ENCODE measurements around the gene KMO. TPM values are rescaled to one million over a fixed set of nuclear protein-coding genes. Genes with fewer than 3 reads are reported as not detected.

The KMO gene
- polyA plus RNA-seq, 3 donors = 24.3 to 29.4 (median 26.3) TPM

GRCh38 chr1:241536304-241536703 lies 4.1 kb downstream of the KMO start:
- no peak for DNase-seq (ENCODE audit: low read depth in 3 of 3, low spot score in 2 of 3)

GRCh38 chr1:241536969-241537368 lies 4.8 kb downstream of the KMO start:
- DNase-seq (ENCODE audit: low read depth in 3 of 3, low spot score in 2 of 3) = no peak

GRCh38 chr1:241542199-241542907 lies 10.2 kb downstream of the KMO start:
- DNase-seq (ENCODE audit: low read depth in 3 of 3, low spot score in 2 of 3) = no peak

GRCh38 chr1:241548008-241548407 lies 15.8 kb downstream of the KMO start:
- DNase-seq (ENCODE audit: low read depth in 3 of 3, low spot score in 2 of 3) = no peak

GRCh38 chr1:241550318-241550717 lies 18.1 kb downstream of the KMO start:
- no peak for DNase-seq (ENCODE audit: low read depth in 3 of 3, low spot score in 2 of 3)

GRCh38 chr1:241551759-241552638 lies 19.8 kb downstream of the KMO start:
- no peak for DNase-seq (ENCODE audit: low read depth in 3 of 3, low spot score in 2 of 3)

GRCh38 chr1:241553886-241554592 lies 21.9 kb downstream of the KMO start:
- DNase-seq (ENCODE audit: low read depth in 3 of 3, low spot score in 2 of 3) = no peak

GRCh38 chr1:241555526-241555925 lies 23.3 kb downstream of the KMO start:
- no peak for DNase-seq (ENCODE audit: low read depth in 3 of 3, low spot score in 2 of 3)

GRCh38 chr1:241557031-241557430 lies 24.9 kb downstream of the KMO start:
- no peak for DNase-seq (ENCODE audit: low read depth in 3 of 3, low spot score in 2 of 3)

GRCh38 chr1:241557551-241558193 lies 25.5 kb downstream of the KMO start:
- DNase-seq (ENCODE audit: low read depth in 3 of 3, low spot score in 2 of 3) = no peak

GRCh38 chr1:241560146-241560848 lies 28.1 kb downstream of the KMO start:
- no peak for DNase-seq (ENCODE audit: low read depth in 3 of 3, low spot score in 2 of 3)

- DNase-seq (ENCODE audit: low read depth in 3 of 3, low spot score in 2 of 3) = no peak
These were observed 28.6 kb downstream of the KMO start for GRCh38 chr1:241560849-241561187.

GRCh38 chr1:241569848-241570247 lies 37.7 kb downstream of the KMO start:
- no peak for DNase-seq (ENCODE audit: low read depth in 3 of 3, low spot score in 2 of 3)

GRCh38 chr1:241574154-241574553 lies 42.0 kb downstream of the KMO start:
- no peak for DNase-seq (ENCODE audit: low read depth in 3 of 3, low spot score in 2 of 3)

GRCh38 chr1:241579434-241579833 lies 47.3 kb downstream of the KMO start:
- no peak for DNase-seq (ENCODE audit: low read depth in 3 of 3, low spot score in 2 of 3)

GRCh38 chr1:241582921-241583321 lies 50.7 kb downstream of the KMO start:
- no peak for DNase-seq (ENCODE audit: low read depth in 3 of 3, low spot score in 2 of 3)

GRCh38 chr1:241586905-241587512 lies 54.8 kb downstream of the KMO start:
- no peak for DNase-seq (ENCODE audit: low read depth in 3 of 3, low spot score in 2 of 3)

- DNase-seq (ENCODE audit: low read depth in 3 of 3, low spot score in 2 of 3) = no peak
These were observed 57.3 kb downstream of the KMO start for GRCh38 chr1:241589521-241589920.

GRCh38 chr1:241590719-241591118 lies 58.5 kb downstream of the KMO start:
- no peak for DNase-seq (ENCODE audit: low read depth in 3 of 3, low spot score in 2 of 3)

GRCh38 chr1:241591317-241591716 lies 59.1 kb downstream of the KMO start:
- no peak for DNase-seq (ENCODE audit: low read depth in 3 of 3, low spot score in 2 of 3)
